NCI-H82 treated with DMSO at 0.1 percent for 48 hours (cell line): ENCODE measurements around the gene CKAP5.
"Not testable (repeated sequence)": the region's sequence is repeated elsewhere in the genome, so short reads cannot be mapped to it uniquely, and the experiment has no call there.

ENCODE experiments used
- DNase-seq: peaks from one replicate; lab custom pipeline; 2025; ENCODE audit not compliant: unreplicated experiment; lab: John Stamatoyannopoulos, UW

The CKAP5 gene

GRCh38 chr11:46855863-46856262 lies 9.8 kb upstream of the CKAP5 start:
- no peak for DNase-seq

GRCh38 chr11:46855167-46855566 lies 9.1 kb upstream of the CKAP5 start:
- no peak for DNase-seq

GRCh38 chr11:46850829-46851380 lies 4.8 kb upstream of the CKAP5 start:
- DNase-seq = peak; percentile 21

GRCh38 chr11:46849631-46850030 lies 3.6 kb upstream of the CKAP5 start:
- DNase-seq = no peak

GRCh38 chr11:46846510-46846830 lies 390 bp upstream of the CKAP5 start:
- DNase-seq = no peak

- no peak for DNase-seq
Observed at GRCh38 chr11:46845440-46845739, 690 bp downstream of the CKAP5 start.

- no peak for DNase-seq
Observed at GRCh38 chr11:46840116-46840515, 6.0 kb downstream of the CKAP5 start.

GRCh38 chr11:46838501-46838900 lies 7.6 kb downstream of the CKAP5 start:
- no peak for DNase-seq

- DNase-seq = no peak
Observed at GRCh38 chr11:46837860-46838259, 8.2 kb downstream of the CKAP5 start.

- no peak for DNase-seq
Observed at GRCh38 chr11:46836870-46837269, 9.2 kb downstream of the CKAP5 start.

- no peak for DNase-seq
Observed at GRCh38 chr11:46836431-46836830, 9.6 kb downstream of the CKAP5 start.

- no peak for DNase-seq
Observed at GRCh38 chr11:46835897-46836296, 10.2 kb downstream of the CKAP5 start.

- DNase-seq = no peak
Observed at GRCh38 chr11:46834821-46835220, 11.3 kb downstream of the CKAP5 start.

- no peak for DNase-seq
Observed at GRCh38 chr11:46832511-46833214, 13.4 kb downstream of the CKAP5 start.

GRCh38 chr11:46827995-46828394 lies 18.1 kb downstream of the CKAP5 start:
- no peak for DNase-seq

- DNase-seq = peak; percentile 24
Observed at GRCh38 chr11:46826310-46827044, 19.6 kb downstream of the CKAP5 start.

GRCh38 chr11:46808799-46809431 lies 37.2 kb downstream of the CKAP5 start:
- no peak for DNase-seq

GRCh38 chr11:46801694-46802470 lies 44.2 kb downstream of the CKAP5 start:
- DNase-seq = no peak

- DNase-seq = no peak
Observed at GRCh38 chr11:46800177-46800576, 45.9 kb downstream of the CKAP5 start.

- DNase-seq = not testable (repeated sequence)
Observed at GRCh38 chr11:46799725-46800124, 46.4 kb downstream of the CKAP5 start.

- no peak for DNase-seq
Observed at GRCh38 chr11:46778416-46778815, 67.7 kb downstream of the CKAP5 start.
